ENCODE results near the gene CARHSP1.

CARHSP1 gene

DNA sequence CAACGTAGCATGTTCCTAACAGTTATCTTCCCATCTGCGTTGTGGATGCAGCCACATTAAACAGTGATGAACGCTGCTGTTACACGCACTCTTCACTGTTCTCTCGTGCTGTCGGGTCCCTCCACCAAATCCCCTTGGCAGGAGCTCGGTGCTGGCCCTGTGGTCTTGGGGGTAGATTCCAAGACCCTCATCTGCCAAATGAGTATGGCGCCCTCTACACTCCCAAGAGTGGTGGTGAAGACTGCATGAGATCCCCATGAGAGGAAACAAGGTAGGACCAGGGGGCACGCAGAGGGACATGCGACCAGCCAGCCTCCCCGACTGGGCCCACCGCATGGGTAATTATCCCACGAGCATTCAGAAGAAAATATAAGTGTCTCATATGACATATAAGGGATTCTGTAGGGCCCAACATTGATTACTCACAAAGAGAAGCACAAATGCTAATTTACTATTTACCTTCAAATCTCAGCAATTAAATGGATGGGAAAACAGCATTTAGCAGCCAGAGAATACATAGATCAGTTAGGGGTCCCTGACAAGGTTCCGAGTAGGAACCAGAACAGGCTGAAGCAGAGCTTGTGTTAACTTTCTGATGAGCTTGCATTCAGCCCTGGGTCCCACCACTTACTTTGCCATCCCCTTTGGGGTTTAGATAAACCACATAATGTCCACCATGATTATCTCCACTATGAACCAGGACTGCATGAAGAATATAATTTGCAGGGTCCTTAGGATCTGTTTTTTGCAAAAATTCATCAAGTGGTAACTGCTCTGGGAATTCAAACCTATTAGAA is 37.2 kb upstream of the CARHSP1 start:
- Histone ChIP-seq H3K4me3 (ENCODE audit: low read length) (no peak overlapping the region), H3K36me3 (ENCODE audit: control insufficient read depth, insufficient read depth, low read length) (peaks cover 30% of the 10 kb centered on the region), H3K27ac (ENCODE audit: low read length) (no peak overlapping the region), H3K27me3 (ENCODE audit: control insufficient read depth, insufficient read depth, low read length) (no peaks in the 10 kb centered on the region), H3K4me1 (ENCODE audit: control insufficient read depth, insufficient read depth, low read length) (no peaks in the 10 kb centered on the region), H3K9me3 (ENCODE audit: control insufficient read depth, insufficient read depth, low read length) (no peaks in the 10 kb centered on the region)
- DNase-seq (ENCODE audit: low read depth, low spot score), result no peak
- no CpG with 5 or more reads among the region's 14 CpGs for WGBS (ENCODE audit: insufficient coverage, insufficient read length)

DNA sequence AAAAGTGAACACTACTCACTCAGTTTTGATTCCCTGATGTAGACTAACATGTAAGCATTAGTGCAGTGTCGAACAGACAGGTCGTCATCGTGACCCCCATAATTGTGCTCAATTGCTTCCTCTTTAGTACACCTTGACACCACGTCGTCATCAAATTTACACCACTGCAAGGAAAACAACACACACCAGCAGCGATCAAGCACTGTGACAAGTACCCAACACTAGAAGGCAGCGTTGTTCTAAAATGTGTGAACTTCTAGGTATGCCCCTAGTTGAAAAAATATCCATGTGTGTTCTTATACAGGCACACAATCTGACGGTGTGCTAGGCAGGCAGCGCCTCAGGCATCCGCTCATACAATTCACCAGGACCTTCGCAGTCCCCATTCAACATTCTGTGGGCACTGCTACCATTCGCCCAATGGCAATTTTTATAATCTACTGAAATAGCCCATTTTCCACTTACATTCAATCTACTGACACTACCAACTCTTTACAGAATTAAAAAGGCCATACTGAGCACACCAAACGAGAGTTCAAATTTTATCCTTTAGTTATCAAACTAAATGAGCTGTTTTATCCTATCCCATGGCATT is 36.5 kb upstream of the CARHSP1 start:
- peaks cover 30% of the 10 kb centered on the region for H3K36me3 ChIP-seq (ENCODE audit: control insufficient read depth, insufficient read depth, low read length)
- no peak for DNase-seq (ENCODE audit: low read depth, low spot score)
- WGBS (ENCODE audit: insufficient coverage, insufficient read length), result no CpG with 5 or more reads among the region's 13 CpGs

DNA sequence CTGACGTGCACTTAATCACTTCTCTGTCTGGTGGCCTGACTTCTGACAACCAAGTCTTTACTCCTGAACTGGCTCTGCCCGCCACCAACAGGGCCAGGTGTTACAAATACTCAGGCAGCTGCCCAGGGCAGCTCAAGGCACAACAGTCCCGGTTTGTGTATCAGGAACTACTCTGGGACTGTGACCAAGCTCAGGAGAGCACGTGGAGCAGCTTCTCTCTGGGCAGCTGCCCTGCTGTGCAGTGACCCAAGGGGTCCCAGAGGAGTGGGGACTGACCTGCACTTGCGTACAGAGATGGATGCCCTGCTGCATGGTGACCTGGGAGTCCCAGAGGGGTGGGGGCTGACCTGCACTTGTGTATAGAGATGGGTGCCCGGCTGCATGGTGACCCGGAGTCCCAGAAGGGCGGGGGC is 35.2 kb upstream of the CARHSP1 start:
- WGBS (ENCODE audit: insufficient coverage, insufficient read length), result no CpG with 5 or more reads among the region's 8 CpGs
- Histone ChIP-seq H3K27me3 (ENCODE audit: control insufficient read depth, insufficient read depth, low read length) (no peaks in the 10 kb centered on the region), H3K27ac (ENCODE audit: low read length) (no peak overlapping the region), H3K4me3 (ENCODE audit: low read length) (no peak overlapping the region; the same call in 1 of the 2 replicates), H3K9me3 (ENCODE audit: control insufficient read depth, insufficient read depth, low read length) (no peaks in the 10 kb centered on the region), H3K4me1 (ENCODE audit: control insufficient read depth, insufficient read depth, low read length) (no peaks in the 10 kb centered on the region), H3K36me3 (ENCODE audit: control insufficient read depth, insufficient read depth, low read length) (peaks cover 31% of the 10 kb centered on the region)
- no peak for DNase-seq (ENCODE audit: low read depth, low spot score)

More for the DNA sequence above, 36.5 kb upstream of the CARHSP1 start:
- no peaks in the 10 kb centered on the region for H3K9me3 ChIP-seq (ENCODE audit: control insufficient read depth, insufficient read depth, low read length)
- no peaks in the 10 kb centered on the region for H3K27me3 ChIP-seq (ENCODE audit: control insufficient read depth, insufficient read depth, low read length)
- H3K27ac ChIP-seq (ENCODE audit: low read length), result no peak overlapping the region
- H3K4me1 ChIP-seq (ENCODE audit: control insufficient read depth, insufficient read depth, low read length), result no peaks in the 10 kb centered on the region
- H3K4me3 ChIP-seq (ENCODE audit: low read length), result no peak overlapping the region

DNA sequence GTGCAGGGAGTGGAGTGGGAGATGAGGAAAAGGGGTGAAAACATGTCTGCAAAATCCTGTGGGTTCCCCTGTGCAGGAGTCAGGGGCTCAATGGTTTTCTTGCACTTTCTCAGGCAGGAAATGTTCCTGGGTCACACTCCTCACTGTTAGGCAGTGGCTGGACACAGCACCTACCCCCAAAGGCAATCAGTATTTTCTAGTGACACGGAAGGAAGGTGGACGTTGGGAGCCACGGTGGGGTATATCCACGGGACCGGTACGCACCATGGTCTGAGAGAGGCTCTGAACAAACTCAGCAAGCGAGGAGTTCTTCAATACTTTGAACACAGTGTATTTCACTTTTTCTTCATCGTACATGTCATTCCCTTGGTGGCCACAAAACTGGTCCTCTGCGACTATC is 34.2 kb upstream of the CARHSP1 start:
- H3K4me1 ChIP-seq (ENCODE audit: control insufficient read depth, insufficient read depth, low read length), result no peaks in the 10 kb centered on the region
- no peak for DNase-seq (ENCODE audit: low read depth, low spot score)
- no CpG with 5 or more reads among the region's 9 CpGs for WGBS (ENCODE audit: insufficient coverage, insufficient read length)
- H3K27ac ChIP-seq (ENCODE audit: low read length), result no peak overlapping the region
- no peaks in the 10 kb centered on the region for H3K9me3 ChIP-seq (ENCODE audit: control insufficient read depth, insufficient read depth, low read length)
- no peak overlapping the region for H3K4me3 ChIP-seq (ENCODE audit: low read length)
- peaks cover 28% of the 10 kb centered on the region for H3K36me3 ChIP-seq (ENCODE audit: control insufficient read depth, insufficient read depth, low read length)
- no peaks in the 10 kb centered on the region for H3K27me3 ChIP-seq (ENCODE audit: control insufficient read depth, insufficient read depth, low read length)

DNA sequence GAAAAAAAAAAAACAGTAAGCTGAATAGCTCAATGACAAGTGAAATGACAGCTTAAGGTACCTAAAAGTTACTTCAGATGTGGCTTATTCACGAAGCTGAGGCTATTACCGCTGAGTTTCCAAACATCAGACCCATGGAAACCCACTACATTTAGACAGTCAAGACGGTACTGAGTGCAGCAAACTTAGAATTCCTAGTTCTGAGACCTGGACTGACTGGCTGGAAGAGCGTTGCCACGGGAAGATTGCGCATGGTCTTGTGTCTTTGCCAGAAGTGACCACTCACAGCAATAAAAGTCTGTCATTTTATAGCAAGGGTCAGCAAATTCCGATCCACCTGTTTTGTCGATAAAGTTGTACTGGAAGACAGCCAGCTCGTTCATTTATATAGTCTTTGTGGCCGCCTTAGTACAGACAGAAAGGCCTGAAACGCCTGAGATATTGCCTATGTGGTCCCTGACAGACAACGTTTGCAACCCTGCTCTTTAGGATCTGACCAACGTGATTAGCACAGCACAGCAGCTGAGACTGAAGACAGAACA is 32.6 kb upstream of the CARHSP1 start:
- no CpG with 5 or more reads among the region's 13 CpGs for WGBS (ENCODE audit: insufficient coverage, insufficient read length)
- H3K9me3 ChIP-seq (ENCODE audit: control insufficient read depth, insufficient read depth, low read length), result no peaks in the 10 kb centered on the region
- H3K4me3 ChIP-seq (ENCODE audit: low read length), result no peak overlapping the region
- no peaks in the 10 kb centered on the region for H3K27me3 ChIP-seq (ENCODE audit: control insufficient read depth, insufficient read depth, low read length)
- no peak overlapping the region for H3K27ac ChIP-seq (ENCODE audit: low read length)
- DNase-seq (ENCODE audit: low read depth, low spot score), result no peak
- peaks cover 40% of the 10 kb centered on the region for H3K36me3 ChIP-seq (ENCODE audit: control insufficient read depth, insufficient read depth, low read length)
- no peaks in the 10 kb centered on the region for H3K4me1 ChIP-seq (ENCODE audit: control insufficient read depth, insufficient read depth, low read length)

DNA sequence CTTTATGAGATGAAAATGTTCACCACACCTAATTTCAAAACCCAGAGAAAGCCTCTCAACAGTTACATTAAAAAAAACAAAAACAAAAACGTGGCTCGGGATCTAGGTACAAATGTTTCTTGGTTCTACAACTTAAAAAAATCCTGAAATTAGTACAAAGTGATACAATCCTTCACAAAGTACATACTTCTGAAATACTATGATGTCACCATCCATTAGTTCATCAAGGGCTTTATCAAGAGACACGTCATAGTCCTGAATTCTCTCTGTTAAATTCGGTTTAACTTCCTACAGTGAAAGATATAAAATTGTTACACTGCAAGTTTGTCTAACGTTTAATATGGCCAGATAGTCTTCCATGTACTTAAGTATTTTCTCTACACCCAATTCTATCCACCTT is 31.5 kb upstream of the CARHSP1 start:
- no CpG with 5 or more reads among the region's 5 CpGs for WGBS (ENCODE audit: insufficient coverage, insufficient read length)
- Histone ChIP-seq H3K27ac (ENCODE audit: low read length) (no peak overlapping the region), H3K4me1 (ENCODE audit: control insufficient read depth, insufficient read depth, low read length) (no peaks in the 10 kb centered on the region), H3K36me3 (ENCODE audit: control insufficient read depth, insufficient read depth, low read length) (peaks cover 40% of the 10 kb centered on the region), H3K4me3 (ENCODE audit: low read length) (no peak overlapping the region), H3K9me3 (ENCODE audit: control insufficient read depth, insufficient read depth, low read length) (no peaks in the 10 kb centered on the region), H3K27me3 (ENCODE audit: control insufficient read depth, insufficient read depth, low read length) (no peaks in the 10 kb centered on the region)
- DNase-seq (ENCODE audit: low read depth, low spot score), result no peak

DNA sequence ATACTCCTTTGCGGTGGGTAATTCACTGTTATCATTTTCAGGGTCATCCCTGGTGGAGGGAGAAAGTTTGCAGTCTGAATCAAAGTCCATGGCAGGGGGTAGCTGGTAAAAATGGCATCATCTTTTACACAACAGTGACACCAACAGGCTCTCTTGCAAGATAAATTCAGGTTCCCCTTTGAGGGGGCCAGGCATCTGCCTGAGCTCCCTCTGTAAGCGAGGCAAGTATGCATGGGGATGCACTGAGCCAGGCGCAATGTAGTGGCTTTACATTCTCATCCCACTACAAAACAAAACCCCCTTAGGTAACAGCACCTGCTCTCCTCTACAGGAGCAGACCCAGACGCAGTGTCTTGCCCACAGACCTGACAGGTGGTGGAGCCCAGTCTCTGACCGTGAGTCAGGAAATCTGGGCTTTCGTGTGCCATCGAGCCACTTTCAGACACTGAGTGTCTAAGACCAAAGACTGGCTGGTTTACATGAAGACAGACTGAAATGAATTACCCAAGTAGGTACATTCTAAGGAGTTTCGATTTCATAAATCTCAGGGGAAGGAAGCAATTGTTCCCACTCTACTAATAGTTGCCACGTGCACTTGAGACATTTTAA is 31.0 kb upstream of the CARHSP1 start:
- H3K9me3 ChIP-seq (ENCODE audit: control insufficient read depth, insufficient read depth, low read length), result no peaks in the 10 kb centered on the region
- H3K36me3 ChIP-seq (ENCODE audit: control insufficient read depth, insufficient read depth, low read length), result peaks cover 41% of the 10 kb centered on the region
- H3K27ac ChIP-seq (ENCODE audit: low read length), result no peak overlapping the region
- no peaks in the 10 kb centered on the region for H3K4me1 ChIP-seq (ENCODE audit: control insufficient read depth, insufficient read depth, low read length)
- no CpG with 5 or more reads among the region's 9 CpGs for WGBS (ENCODE audit: insufficient coverage, insufficient read length)
- DNase-seq (ENCODE audit: low read depth, low spot score), result no peak
- H3K4me3 ChIP-seq (ENCODE audit: low read length), result no peak overlapping the region
- H3K27me3 ChIP-seq (ENCODE audit: control insufficient read depth, insufficient read depth, low read length), result no peaks in the 10 kb centered on the region

DNA sequence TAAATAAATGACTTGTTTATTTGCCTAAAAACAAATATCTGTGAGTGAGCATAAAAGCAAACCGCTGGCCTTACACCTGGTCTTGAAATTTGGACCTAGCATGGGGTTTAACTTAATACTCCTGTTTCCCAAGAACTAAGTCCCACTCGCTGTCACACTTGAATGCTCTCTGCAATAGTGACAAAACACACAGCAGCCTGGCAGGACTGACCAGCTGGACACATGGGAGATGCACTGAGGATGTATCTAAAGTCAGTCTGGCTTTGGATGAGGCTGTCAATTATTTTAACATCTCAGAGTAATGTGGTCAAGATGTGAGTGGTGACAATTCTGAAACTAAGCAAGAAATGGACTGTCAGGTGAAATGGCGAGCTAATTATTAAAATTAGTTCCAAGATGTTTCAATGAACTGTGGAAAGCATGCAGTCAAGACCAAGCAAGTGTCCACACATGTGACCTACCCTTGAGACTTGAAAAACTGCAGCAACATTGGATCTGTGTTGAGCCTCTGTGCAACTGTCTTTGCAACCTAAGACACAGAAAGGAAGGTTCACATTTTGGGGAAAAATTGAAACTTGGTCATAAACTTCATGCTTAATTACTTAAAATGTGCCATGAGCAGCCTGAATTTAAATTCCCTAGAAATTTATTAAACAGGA is 30.0 kb upstream of the CARHSP1 start:
- peaks cover 43% of the 10 kb centered on the region for H3K36me3 ChIP-seq (ENCODE audit: control insufficient read depth, insufficient read depth, low read length)
- no CpG with 5 or more reads among the region's 3 CpGs for WGBS (ENCODE audit: insufficient coverage, insufficient read length)
- H3K4me3 ChIP-seq (ENCODE audit: low read length), result no peak overlapping the region
- H3K9me3 ChIP-seq (ENCODE audit: control insufficient read depth, insufficient read depth, low read length), result no peaks in the 10 kb centered on the region
- no peak overlapping the region for H3K27ac ChIP-seq (ENCODE audit: low read length)
- H3K4me1 ChIP-seq (ENCODE audit: control insufficient read depth, insufficient read depth, low read length), result no peaks in the 10 kb centered on the region
- DNase-seq (ENCODE audit: low read depth, low spot score), result no peak
- no peaks in the 10 kb centered on the region for H3K27me3 ChIP-seq (ENCODE audit: control insufficient read depth, insufficient read depth, low read length)

DNA sequence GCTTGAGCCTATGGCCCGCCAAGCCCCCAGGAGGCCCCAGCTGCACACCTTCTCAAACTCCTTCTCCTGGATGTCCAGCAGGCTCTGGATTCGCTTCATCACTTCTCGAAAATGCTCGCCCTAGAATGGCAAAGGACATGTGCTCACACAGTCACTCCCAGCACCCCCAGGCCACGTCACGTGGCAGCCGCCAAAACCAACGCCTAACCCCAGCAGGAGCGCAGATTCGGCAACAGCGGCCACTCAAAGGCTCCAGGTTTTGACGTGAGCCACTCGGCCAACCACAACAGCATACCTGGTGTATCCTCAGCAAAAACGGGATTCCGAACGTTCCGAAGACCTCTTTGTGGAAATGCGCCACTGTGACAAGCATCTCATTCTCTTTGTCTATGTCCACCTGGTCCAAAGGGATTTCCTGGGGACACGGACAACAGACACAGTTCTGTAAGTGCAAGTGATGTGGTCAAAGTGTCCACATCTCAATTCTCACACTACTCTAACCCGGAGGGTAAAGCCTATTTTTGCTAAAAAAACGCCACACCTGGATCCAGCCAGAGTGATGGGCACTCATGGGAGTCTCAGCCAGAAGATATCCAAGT is 26.0 kb upstream of the CARHSP1 start:
- Histone ChIP-seq H3K4me3 (ENCODE audit: low read length) (no peak overlapping the region; the same call in 1 of the 2 replicates), H3K36me3 (ENCODE audit: control insufficient read depth, insufficient read depth, low read length) (peaks cover 49% of the 10 kb centered on the region), H3K27ac (ENCODE audit: low read length) (no peak overlapping the region), H3K9me3 (ENCODE audit: control insufficient read depth, insufficient read depth, low read length) (no peaks in the 10 kb centered on the region), H3K4me1 (ENCODE audit: control insufficient read depth, insufficient read depth, low read length) (no peaks in the 10 kb centered on the region), H3K27me3 (ENCODE audit: control insufficient read depth, insufficient read depth, low read length) (no peaks in the 10 kb centered on the region)
- no CpG with 5 or more reads among the region's 21 CpGs for WGBS (ENCODE audit: insufficient coverage, insufficient read length)
- DNase-seq (ENCODE audit: low read depth, low spot score), result no peak
